Mesenchymal stem cell (in vitro differentiated cells and primary cell): Measurements from ENCODE around the gene TAF1.
"Not testable (repeated sequence)": the region's sequence is repeated elsewhere in the genome, so short reads cannot be mapped to it uniquely, and the experiment has no call there.

Experiments
- DNase-seq: peaks from one replicate; pipeline ENCODE4 v3.0.0-alpha.2; 2013
- H2AFZ ChIP-seq: one replicate; pipeline ENCODE4 v1.6.1; 2013; ENCODE audit warnings: low read depth, mild to moderate bottlenecking, control low read depth, inconsistent platforms, low read length, moderate library complexity
- H2AK5ac ChIP-seq: 2 replicates; pipeline ENCODE4 v1.6.1; 2013; ENCODE audit warnings: low read length, moderate library complexity, mild to moderate bottlenecking, inconsistent platforms; ENCODE audit not compliant: severe bottlenecking
- H2BK120ac ChIP-seq: one replicate; pipeline ENCODE4 v1.6.1; 2013; ENCODE audit warnings: low read depth, mild to moderate bottlenecking, inconsistent platforms, low read length, moderate library complexity
- H2BK12ac ChIP-seq, 2 experiments: one replicate each; pipeline ENCODE4 v1.6.1; 2013; ENCODE audit warnings: inconsistent platforms in 2 of 2, low read length in 2 of 2, mild to moderate bottlenecking in 2 of 2, moderate library complexity in 2 of 2, control low read depth in 1 of 2
- H2BK15ac ChIP-seq: one replicate; pipeline ENCODE4 v1.6.1; 2013; ENCODE audit warnings: mild to moderate bottlenecking, low read depth, inconsistent platforms; ENCODE audit not compliant: poor library complexity, severe bottlenecking
- H2BK5ac ChIP-seq: 2 replicates; pipeline ENCODE4 v1.6.1; 2013; ENCODE audit warnings: low read depth, mild to moderate bottlenecking, low read length, control low read depth, inconsistent platforms; ENCODE audit not compliant: poor library complexity, severe bottlenecking
- H3K14ac ChIP-seq, 2 experiments: one replicate each; pipeline ENCODE4 v1.6.1; 2013; ENCODE audit warnings: inconsistent platforms in 2 of 2, low read length in 2 of 2, control low read depth in 1 of 2, mild to moderate bottlenecking in 1 of 2, moderate library complexity in 1 of 2
- H3K18ac ChIP-seq, 2 experiments: one replicate each; pipeline ENCODE4 v1.6.1; 2013; ENCODE audit warnings: inconsistent platforms in 2 of 2, low read length in 2 of 2, control low read depth in 1 of 2, low read depth in 1 of 2, mild to moderate bottlenecking in 1 of 2
- H3K23ac ChIP-seq, 2 experiments: one replicate each; pipeline ENCODE4 v1.6.1; 2013; ENCODE audit warnings: inconsistent platforms in 2 of 2, low read length in 2 of 2, mild to moderate bottlenecking in 2 of 2, moderate library complexity in 2 of 2, control low read depth in 1 of 2
- H3K27ac ChIP-seq: 2 replicates; pipeline ENCODE4 v1.5.1; 2013; ENCODE audit warnings: mild to moderate bottlenecking, moderate library complexity, low read length, control low read depth, inconsistent platforms; ENCODE audit not compliant: poor library complexity, severe bottlenecking
- H3K27me3 ChIP-seq, 2 experiments: 2 replicates each; pipeline versions ENCODE4 v1.6.1 to v1.7.0; 2013; ENCODE audit warnings: low read length in 2 of 2, mild to moderate bottlenecking in 2 of 2, moderate library complexity in 2 of 2, control low read depth in 1 of 2, inconsistent platforms in 1 of 2; ENCODE audit not compliant: control insufficient read depth in 1 of 2, insufficient read depth in 1 of 2
- H3K36me3 ChIP-seq, 2 experiments: 2 replicates each; pipeline versions ENCODE4 v1.6.1 to v1.7.0; 2013; ENCODE audit warnings: low read length in 2 of 2, control low read depth in 1 of 2, inconsistent platforms in 1 of 2, low read depth in 1 of 2, mild to moderate bottlenecking in 1 of 2; ENCODE audit not compliant: insufficient read depth in 2 of 2, control insufficient read depth in 1 of 2
- H3K4ac ChIP-seq, 2 experiments: one replicate each; pipeline ENCODE4 v1.6.1; 2013; ENCODE audit warnings: inconsistent platforms in 2 of 2, low read length in 2 of 2, mild to moderate bottlenecking in 2 of 2, moderate library complexity in 2 of 2, control low read depth in 1 of 2, low read depth in 1 of 2
- H3K4me1 ChIP-seq: 2 replicates; pipeline ENCODE4 v1.6.1; 2013; ENCODE audit warnings: low read depth, low read length, control low read depth; ENCODE audit not compliant: control insufficient read depth, insufficient read depth
- H3K4me2 ChIP-seq: 2 replicates; pipeline ENCODE4 v1.6.1; 2013; ENCODE audit warnings: low read length, mild to moderate bottlenecking, inconsistent platforms; ENCODE audit not compliant: poor library complexity, severe bottlenecking
- H3K4me3 ChIP-seq, 2 experiments: 2 replicates each; pipeline versions ENCODE4 v1.5.1 to v1.7.0; 2013; ENCODE audit warnings: low read length in 2 of 2, mild to moderate bottlenecking in 2 of 2, control low read depth in 1 of 2, low read depth in 1 of 2; ENCODE audit not compliant: insufficient read depth in 1 of 2
- H3K79me1 ChIP-seq: replicated peaks from 2 replicates; pipeline ENCODE4 v1.6.1; 2013; ENCODE audit warnings: mild to moderate bottlenecking, control low read depth, low read length, inconsistent platforms; ENCODE audit not compliant: poor library complexity, severe bottlenecking
- H3K9ac ChIP-seq: 2 replicates; pipeline ENCODE4 v1.7.0; 2013; ENCODE audit warnings: mild to moderate bottlenecking, low read length, moderate library complexity
- H3K9me3 ChIP-seq: 2 replicates; pipeline ENCODE4 v1.7.0; 2013; ENCODE audit warnings: mild to moderate bottlenecking, low read length; ENCODE audit not compliant: control insufficient read depth
- H4K8ac ChIP-seq: one replicate; pipeline ENCODE4 v1.6.1; 2013; ENCODE audit warnings: inconsistent platforms, mild to moderate bottlenecking, low read length, moderate library complexity
- H4K91ac ChIP-seq: one replicate; pipeline ENCODE4 v1.6.1; 2013; ENCODE audit warnings: mild to moderate bottlenecking, low read length, inconsistent platforms
- WGBS: methylation state at CpG from one replicate; pipeline ENCODE4 v1.1.7; 2013; ENCODE audit warnings: mixed read lengths; 5-methylcytosine and 5-hydroxymethylcytosine counted together

The TAF1 gene

DNA sequence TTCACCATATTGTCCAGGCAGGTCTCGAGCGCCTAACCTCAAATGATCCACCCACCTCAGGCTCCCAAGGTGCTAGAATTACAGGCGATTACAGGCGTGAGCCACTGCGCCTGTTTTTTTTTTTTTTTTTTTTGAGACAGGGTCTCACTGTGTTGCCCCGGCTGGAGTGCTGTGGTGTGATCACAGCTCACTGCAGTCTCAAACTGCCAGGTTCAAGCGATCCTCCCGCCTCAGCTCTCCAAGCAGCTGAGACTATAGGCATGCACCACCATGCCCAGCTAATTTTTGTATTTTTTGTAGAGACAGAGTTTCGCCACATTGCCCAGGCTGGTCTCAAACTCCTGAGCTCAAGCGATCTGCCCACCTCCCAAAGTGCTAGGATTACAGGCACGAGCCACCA lies 41.7 kb upstream of the TAF1 start:
- not testable (repeated sequence) for H3K9ac ChIP-seq, H2BK15ac ChIP-seq, H3K79me1 ChIP-seq, H3K4me1 ChIP-seq, H2BK12ac ChIP-seq, H3K36me3 ChIP-seq, H3K4me3 ChIP-seq, H2BK120ac ChIP-seq, H3K18ac ChIP-seq, H3K4me2 ChIP-seq, H4K8ac ChIP-seq, H3K27ac ChIP-seq, H3K4ac ChIP-seq, H4K91ac ChIP-seq, H2AFZ ChIP-seq, H2AK5ac ChIP-seq, H3K23ac ChIP-seq, H3K9me3 ChIP-seq, H2BK5ac ChIP-seq, H3K14ac ChIP-seq, DNase-seq, H3K27me3 ChIP-seq
- WGBS: 100% methylated on average over 6 of the region's 11 CpGs

DNA sequence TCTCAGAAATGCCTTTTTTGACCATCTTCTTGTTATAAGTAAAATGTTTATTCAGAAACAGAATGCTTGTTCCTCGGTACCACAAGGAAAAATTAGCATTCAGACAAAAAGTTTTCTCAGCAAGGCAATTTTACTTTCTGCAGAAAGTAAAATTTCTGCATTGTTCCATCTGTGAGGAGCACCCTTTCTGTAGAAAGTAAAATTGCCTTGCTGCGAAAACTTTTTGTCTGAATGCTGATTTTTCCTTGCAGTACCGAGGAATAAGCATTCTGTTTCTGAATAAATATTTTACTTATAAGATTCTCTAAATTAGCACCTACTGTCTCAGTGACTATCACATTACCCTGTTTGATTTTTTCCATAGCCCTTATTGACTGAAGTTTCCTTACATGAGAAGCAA lies 39.8 kb upstream of the TAF1 start:
- Histone ChIP-seq H4K8ac (no peak overlapping the region), H3K18ac (no peak overlapping the region), H3K4me3 (no peak overlapping the region), H3K79me1 (no peaks in the 10 kb centered on the region), H3K4ac (no peak overlapping the region), H3K27me3 (no peaks in the 10 kb centered on the region), H2BK5ac (no peak overlapping the region), H2BK15ac (no peak overlapping the region), H2AK5ac (no peak overlapping the region), H2BK12ac (no peak overlapping the region), H3K27ac (no peak overlapping the region), H3K36me3 (peaks cover 0 to 3% of the 10 kb centered on the region in 2 experiments), H3K9ac (no peak overlapping the region), H3K4me1 (no peaks in the 10 kb centered on the region), H4K91ac (no peak overlapping the region), H2AFZ (no peak overlapping the region), H3K23ac (no peak overlapping the region), H3K14ac (no peak overlapping the region), H2BK120ac (no peak overlapping the region), H3K4me2 (no peak overlapping the region), H3K9me3 (peaks cover 6% of the 10 kb centered on the region)
- WGBS: no CpG with 5 or more reads among the region's 3 CpGs
- no peak for DNase-seq

DNA sequence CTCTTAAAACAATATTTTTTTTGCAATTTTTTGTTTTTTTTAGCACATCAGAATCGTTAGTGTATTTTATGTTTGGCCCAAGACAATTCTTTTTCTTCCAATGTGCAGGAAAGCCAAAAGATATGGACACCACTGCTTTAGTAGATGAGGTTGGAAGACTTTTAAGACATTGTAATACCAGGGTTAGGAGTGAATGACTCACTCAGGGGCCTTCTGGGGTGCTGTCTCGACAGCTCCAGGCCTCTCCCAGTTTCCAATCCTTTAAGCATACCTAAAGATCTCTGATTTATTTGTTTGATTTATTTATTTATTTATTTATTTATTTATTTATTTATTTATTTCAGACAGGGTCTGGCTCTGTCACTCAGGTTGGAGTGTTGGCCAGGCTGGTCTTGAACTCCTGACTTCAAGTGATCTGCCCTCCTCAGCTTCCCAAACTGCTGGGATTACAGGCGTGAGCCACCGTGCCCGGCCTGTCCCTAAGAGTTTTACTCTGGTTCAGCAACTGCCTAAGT lies 16.9 kb upstream of the TAF1 start:
- not testable (repeated sequence) for H2BK15ac ChIP-seq

DNA sequence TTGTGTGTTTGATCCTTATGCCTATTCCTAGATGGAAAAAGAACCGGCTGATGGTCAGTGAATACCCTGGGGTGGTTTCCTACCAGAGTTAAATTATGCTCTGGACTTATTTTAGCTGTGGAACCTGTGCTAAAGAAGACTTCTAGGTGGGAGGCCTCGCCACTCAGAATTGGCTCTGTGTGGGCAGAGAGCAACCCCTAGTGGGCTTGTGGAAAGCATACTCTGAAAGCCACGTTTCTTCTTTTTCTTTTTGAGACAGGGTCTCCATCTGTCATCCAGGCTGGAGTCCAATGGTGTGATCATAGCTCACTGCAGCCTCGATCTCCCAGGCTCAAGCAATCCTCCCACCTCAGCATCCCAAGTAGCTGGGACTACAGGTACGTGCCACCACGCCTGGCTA lies 16.3 kb upstream of the TAF1 start:
- H3K9ac ChIP-seq, H3K36me3 ChIP-seq, H3K4ac ChIP-seq, H2BK12ac ChIP-seq, H2BK120ac ChIP-seq, H3K18ac ChIP-seq, H3K4me2 ChIP-seq, H3K79me1 ChIP-seq, H3K4me1 ChIP-seq, DNase-seq, H4K8ac ChIP-seq, H3K14ac ChIP-seq, H3K23ac ChIP-seq, H2AK5ac ChIP-seq, H2AFZ ChIP-seq, H2BK5ac ChIP-seq, H3K4me3 ChIP-seq, H3K27me3 ChIP-seq, H4K91ac ChIP-seq, H2BK15ac ChIP-seq, H3K9me3 ChIP-seq, H3K27ac ChIP-seq: not testable (repeated sequence)
- WGBS: no CpG with 5 or more reads among the region's 6 CpGs

More for the DNA sequence above, 16.9 kb upstream of the TAF1 start:
- not testable (repeated sequence) for H3K4me2 ChIP-seq, H3K79me1 ChIP-seq, DNase-seq, H2BK12ac ChIP-seq, H2BK5ac ChIP-seq, H2AK5ac ChIP-seq, H3K18ac ChIP-seq, H3K9me3 ChIP-seq, H3K4me1 ChIP-seq, H2BK120ac ChIP-seq, H3K23ac ChIP-seq, H3K27me3 ChIP-seq, H2AFZ ChIP-seq, H3K36me3 ChIP-seq, H3K14ac ChIP-seq, H3K4me3 ChIP-seq, H3K4ac ChIP-seq, H4K8ac ChIP-seq, H4K91ac ChIP-seq, H3K27ac ChIP-seq, H3K9ac ChIP-seq
- WGBS: no CpG with 5 or more reads among the region's 5 CpGs
